Fibroblast of peridontal ligament (primary cell): ENCODE results near the gene TNFRSF13B.
"Not testable (repeated sequence)": the region's sequence is repeated elsewhere in the genome, so short reads cannot be mapped to it uniquely, and the experiment has no call there.

Experiments used
- DNase-seq: peaks from one replicate; pipeline ENCODE4 v3.0.0-alpha.2; 2010; ENCODE audit errors: extremely low read depth

The TNFRSF13B gene

DNA sequence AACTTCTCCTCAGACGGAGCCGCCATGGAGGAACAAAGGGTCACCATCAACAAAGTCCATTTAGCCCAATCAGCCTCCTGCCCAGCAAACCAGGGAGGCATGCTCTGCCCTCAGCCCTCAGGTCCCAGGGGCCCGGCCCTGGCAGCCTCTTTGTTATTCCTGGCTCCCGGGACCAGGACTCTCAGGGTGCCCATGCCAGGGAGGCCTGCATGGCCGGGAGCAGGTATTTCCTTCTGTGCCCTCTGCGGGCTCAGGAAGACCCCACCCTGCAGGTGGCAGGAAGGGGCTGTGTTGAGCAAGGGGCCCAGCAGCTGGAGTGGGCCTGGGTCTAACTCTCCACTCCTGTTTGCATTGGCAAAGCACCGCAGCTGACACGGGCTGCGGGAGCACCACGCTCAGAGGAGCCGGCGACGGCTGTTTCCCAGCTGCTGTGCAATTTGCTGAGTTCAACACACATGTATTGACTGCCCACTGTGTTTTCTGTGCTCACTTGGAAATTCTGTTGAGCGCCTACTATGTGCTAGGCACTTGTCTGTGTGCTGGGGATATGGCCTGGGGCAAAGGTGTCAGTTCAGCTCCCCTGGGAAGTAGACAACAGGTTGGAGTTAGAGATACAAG lies 33.2 kb upstream of the TNFRSF13B start:
- not testable (repeated sequence) for DNase-seq

DNA sequence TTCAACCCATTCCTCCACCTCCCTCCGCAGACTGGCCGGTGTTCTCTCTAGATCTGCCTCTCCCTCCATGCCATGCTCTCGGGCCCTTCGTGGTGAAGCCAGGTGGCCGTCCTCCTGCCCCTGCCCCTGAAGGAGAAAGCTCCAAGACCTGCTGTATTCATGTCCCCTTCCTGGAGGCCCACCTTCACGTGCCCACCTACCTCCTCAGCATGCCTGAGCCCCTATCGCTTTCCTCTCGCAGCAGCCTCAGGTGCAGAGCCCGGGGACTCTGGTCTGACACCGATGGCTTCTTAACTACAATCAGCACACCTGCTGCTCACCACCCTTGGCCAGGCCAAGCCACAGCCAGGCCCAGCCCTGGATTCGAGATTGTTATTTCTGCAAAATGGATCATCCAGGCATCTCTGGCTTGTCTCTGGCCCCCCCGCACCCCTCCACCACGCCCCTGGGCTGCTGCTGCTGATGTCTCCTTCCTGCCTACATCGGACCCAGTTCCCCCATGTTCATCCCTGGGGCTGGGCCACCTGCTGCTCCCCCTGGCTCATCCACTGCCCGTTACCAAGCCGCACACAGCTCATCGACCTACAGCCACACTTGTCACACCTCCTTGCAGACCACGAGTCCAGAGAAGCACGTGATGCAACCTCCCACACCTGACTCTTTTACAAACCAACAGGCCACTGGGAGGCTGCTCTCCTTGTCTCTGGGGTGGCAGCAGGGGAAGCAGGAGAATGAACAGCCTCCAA lies 32.5 kb upstream of the TNFRSF13B start:
- DNase-seq: no peak

DNA sequence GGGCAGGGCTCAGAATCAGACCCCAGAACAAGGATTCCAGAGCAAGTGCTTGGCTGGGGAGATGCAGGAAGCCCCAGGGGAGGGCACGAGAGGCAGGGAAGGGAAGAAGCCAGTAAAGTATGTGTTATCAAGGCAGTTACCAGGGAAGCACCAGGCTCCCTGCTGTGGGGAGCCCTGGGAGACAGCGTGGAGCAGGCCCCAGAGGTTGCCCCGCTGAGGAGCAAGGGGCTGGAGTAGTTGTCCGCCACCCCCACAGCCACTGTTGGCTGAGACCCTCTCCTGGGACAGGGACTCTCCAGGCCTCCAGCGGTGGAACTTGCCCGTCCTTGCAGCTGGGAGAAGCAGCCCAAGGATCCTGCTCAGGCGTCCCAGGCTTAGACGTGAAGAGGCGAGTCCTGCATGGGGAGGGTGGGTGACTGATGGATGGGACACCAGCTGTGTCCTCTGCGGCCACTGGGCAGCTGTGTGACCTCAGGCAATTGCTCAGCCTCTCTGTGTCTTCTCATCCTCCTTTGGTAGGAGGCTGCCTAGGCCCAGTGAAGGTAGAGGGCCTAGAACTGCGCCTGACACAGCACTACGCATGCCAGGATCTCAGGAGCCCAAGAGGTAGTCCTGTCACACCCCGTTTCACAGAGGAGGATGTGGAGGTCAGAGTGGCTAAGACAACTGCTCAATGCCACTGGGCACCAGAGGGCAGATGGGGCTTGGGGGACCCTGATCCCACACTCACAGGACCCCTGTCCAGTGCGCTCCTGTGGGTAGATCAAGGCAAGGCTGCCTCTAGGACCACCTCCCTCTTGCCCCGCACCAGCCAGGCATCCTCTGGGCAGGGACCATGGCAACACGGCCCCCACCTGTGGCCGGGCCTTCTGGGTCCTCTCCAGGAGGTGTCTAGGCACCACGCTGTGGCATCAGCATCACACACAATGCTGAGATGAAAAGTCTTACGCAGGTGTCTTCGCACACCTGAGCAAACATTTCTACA lies 31.1 kb upstream of the TNFRSF13B start:
- not testable (repeated sequence) for DNase-seq

DNA sequence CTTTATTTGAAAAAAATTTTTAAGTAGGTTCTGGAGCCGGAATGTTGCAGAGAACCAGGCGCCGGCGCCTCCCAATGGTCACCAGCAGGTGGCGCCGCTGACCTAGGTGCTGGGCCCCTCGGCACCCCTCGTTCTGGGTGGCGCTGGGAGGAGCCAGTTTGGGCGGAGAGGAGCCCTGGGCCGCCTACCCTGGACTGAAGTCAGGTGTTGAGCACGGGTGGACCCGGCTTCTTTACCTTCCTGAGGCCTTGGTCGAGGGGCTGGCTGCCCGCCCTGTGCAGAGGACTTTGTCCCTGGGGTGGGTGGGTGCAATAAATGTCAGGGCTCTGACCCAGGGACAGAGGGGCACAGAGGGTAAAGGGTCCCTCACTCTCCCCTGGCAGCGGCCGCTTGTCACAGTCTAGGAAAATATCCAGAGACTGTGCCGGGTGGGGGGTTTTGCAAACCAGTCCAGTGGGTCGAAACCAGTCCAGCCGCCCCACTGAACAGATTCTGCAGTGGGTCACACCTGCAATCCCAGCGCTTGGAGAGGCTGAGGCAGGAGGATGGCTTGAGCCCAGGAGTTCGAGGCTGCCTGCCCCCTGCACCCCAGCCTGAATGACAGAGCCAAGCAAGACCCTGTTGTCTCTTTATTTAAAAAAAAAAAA lies 30.1 kb upstream of the TNFRSF13B start:
- peak; percentile 55 for DNase-seq

DNA sequence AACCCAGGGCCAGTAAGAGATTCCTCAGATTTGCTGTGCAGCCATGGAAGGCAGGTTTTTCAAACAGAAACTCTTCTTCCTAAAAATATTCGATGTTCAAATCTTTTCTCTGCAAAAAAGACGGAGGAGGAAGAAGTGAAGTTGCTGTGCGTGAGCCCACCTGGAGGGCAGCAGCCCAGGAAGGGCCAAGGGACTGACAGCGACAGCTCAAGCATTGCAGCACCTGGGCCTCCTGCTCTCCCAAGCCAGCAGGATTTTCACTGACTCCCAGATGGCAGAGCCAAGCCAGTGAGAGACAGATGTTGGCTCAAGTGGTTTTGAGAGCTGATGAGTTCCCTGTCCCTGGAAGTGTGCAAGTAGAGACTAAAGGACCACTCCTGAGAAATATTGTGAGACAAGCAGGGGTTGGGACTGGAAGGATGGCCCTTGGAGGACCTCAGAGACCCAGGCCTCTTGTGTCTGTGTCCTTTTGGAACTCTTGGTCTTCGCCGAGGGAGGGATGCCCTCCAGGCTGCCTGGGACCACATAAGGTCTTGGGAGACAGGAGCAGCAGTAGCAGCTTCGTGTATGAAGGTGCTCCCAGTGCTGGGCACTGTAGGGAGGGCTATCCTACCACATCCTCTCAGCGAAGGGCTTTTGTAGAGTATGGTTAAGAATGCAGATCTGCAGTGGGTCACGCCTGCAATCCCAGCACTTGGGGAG lies 29.3 kb upstream of the TNFRSF13B start:
- no peak for DNase-seq

DNA sequence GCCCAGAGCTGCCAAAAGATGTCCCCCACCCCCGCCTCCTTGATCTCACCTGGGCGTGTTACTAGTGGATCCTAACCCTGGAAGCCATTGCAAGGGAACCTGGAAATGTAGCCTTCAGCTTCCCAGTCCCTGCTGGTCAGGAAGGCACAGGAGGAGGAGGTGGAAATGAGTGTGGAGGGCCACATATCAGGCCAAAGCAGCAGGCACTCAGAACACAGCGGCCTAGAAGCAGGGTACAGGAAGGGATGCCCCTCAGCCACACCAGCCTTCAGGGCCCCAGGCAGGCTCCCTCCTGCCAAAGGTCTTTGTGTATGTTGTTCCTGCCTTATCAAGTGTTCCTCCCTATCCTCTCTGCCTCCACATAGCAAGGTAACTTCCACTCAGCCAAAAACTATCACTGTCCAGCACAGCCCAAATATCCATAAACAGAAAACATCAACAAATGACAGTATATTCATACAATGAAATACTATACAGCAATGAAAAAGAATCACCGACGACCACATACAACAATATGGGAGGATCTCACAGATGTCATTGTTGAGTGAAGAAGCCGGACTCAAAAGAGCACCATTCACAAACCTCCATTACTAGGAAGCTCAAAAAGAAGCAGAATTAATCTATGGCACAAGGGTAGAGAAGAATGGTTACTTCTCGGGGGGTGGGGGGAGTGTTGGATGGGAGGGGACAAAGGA lies 28.2 kb upstream of the TNFRSF13B start:
- DNase-seq: no peak

DNA sequence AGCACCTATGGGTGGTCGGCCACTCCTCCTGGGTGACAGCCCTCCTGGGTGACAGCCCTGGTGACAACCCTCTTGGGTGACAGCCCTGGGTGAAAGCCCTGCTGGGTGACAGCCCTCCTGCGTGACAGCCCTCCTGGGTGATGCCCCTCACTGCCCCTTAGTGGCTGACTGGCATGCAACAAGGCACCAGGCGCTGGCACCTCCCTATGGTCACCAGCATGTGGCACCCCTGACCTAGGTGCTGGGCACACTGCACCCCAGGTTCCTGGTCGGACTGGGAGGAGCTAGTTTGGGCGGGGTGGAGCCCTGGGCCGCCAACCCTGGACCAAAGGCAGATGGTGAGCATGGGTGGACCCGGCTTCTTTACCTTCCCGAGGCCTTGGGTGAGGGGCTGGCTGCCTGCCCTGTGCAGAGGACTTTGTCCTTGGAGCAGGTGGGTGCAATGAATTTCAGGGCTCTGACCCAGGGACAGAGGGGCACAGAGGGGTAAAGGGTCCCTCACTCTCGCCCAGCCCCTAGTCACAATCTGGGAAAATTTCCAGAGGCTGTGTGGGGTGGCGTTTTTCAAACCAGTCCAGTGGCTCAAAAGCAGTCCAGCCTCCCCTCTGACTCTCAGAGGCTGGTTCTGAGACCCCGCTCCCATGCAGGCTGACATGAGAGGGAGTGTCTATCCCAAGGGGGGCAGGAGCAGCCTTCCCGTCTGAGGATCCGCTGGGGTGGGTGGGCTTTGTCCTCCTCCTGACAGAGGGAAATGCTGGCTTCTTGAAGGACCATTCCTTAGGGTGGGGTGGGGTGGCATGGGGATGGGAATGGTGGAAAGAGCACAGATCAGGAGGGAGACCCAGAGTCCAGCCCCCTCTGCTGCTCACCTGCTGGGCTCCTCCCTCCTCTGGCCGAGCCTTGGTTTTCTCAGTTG lies 25.9 kb upstream of the TNFRSF13B start:
- DNase-seq: no peak

DNA sequence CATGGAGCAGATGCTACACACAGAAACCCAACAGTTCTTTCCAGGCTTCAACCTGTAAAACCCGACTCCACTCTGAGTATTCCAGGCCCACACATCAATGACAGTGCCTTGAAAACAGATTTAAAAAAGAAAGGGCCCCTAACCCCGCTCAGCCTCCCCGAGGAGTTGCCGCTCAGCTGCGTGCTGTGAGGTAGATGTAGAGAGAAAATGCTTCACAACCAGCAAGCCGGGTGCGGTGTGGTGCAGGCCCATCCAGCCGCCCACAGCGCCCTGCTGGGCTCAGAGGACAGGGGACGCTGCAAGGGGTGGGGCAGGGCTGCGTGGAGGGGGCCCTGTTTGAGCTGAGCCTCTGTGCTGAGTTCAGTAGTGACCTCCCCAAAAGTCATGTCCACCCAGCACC lies 24.8 kb upstream of the TNFRSF13B start:
- DNase-seq: not testable (repeated sequence)

DNA sequence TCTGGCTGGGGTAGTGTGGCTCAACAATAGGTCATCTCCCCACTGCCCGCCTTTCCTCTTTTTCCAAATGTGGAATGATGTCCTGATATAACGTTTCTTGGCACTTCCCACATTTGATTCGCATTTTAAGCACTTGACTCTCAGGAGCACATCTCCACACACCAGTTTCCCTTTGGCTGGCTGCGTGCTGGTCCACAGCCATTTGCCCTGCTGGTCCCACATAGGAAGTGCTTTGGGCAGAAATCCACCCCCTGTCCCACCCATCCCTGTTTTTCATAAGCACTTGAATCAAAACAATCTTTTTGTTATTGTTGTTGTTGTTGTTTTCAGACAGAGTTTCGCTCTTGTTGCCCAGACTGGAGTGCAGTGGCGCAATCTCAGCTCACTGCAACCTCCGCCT lies 24.0 kb upstream of the TNFRSF13B start:
- no peak for DNase-seq

DNA sequence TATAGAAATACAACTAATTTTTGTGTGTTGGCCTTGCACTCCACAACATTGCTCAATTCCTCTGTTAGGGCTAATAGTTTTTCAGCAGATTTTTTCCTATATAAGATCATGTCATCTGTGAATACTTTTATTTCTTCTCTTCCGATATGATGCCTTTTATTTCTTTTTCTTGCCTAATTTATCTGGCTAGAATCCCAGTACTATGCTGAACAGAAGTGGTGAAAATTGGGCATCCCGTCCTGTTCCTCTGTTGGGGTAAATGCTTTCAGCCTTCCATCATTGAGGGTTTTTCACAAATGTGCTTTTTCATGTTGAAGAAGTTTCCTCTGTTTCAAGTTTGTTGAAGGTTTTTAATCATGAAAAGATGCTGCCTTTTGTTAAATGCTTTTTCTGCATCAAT lies 22.7 kb upstream of the TNFRSF13B start:
- peak; percentile 31 for DNase-seq

DNA sequence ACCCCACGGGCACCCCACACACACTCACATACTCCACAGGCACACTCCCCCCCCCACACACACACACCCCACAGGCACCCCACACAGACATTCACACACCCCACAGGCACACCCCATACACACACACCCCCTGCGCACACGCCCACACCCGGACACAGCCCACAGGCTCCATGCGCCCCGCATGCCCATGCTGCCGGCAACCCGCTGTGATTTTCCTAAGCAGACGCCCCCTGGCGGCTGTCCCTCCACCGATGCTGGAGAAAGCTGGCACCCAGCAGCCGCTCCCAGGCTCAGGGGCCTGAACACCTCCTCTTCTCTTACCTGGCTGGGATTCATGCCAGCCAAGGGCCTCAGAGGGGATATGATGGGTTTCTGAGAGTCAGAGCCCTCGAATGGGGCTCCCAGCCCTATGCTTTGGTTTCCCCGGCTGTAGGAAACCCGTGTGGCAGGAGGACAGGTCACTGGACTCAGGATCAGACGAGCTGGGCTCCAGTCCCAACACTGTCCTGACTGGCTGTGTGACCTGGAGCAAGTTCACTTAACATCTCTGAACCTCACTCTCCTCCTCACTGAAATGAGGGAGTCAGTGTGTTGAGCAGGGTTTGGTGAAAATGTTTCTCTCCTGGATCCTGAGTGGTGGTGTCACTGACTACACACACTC lies 19.6 kb upstream of the TNFRSF13B start:
- peak; percentile 60 for DNase-seq

DNA sequence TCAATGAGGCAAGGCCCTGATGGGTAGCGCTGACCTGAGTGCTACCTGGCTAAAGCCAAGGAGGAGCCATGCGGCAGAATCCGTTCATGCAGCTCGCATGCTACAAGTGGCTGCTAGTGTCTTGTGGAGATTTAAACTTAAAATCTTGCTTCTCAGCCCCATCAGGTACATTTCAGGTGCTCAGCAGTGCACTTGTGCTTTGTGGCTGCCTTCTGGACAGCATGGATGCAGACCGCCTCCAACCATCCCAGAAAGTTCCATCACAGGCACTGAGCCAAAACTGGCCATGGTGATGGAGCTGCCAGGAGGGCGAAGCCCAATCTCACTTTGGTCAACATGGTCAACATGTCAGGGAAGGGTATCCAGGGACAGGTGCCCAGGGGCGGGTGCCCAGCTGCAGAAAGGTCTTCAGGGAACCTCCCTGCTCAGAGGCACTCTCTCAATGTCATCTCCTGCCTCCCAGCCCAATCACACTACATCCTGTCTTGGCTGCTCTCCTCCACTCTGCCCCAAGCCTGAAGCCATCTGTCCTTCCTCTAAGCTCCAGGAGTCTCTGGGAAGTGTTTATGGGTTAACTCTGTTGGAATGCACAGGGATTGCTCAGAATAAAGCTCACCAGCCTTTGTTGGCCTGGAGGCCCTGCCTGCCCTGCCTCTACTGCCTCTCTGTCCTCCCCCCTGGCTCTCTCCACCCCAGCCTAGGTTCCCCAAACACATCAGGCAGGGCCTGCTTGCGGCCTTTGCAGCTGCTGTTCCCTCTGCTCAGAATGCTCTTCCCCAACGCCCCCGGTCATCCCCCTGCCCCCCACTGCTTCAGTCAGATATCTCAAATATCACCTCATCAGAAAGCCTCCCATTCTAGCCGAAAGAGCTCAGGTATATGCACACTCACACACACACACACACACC lies 18.3 kb upstream of the TNFRSF13B start:
- peak; percentile 34 for DNase-seq

DNA sequence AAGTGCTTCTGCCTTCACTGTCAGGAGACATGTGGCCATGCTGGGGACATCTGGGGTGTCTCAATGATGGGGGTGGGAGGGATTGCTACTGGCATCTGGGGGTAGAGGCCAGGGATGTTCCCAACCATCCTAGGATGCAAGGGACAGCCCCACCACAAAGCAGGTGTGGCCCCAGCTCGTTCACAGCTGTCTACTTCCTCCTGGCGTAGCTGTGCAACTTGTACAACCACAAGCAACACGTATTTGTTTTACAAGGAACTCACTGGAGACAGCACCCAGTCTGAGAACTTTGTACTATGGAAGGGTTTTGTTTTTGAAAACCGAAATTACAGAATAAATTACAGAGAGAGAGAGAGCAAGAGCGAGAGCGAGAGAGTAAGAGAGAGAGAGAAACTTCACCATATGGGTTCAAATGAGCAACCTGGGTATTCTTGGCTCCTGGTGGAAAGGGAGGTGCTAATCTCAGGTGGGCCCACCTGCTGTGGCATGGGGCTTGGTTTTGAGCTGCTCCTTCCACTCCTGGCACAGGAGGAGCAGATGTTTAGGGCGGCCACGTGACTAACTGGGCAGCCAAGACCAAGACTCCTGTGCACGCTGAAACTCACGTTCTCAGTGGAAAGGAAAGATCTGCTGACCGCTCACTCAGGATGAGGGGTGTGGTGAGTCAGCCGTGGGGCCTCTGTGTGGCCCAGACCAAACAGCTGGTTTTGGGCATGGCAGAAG lies 17.5 kb upstream of the TNFRSF13B start:
- DNase-seq: no peak

DNA sequence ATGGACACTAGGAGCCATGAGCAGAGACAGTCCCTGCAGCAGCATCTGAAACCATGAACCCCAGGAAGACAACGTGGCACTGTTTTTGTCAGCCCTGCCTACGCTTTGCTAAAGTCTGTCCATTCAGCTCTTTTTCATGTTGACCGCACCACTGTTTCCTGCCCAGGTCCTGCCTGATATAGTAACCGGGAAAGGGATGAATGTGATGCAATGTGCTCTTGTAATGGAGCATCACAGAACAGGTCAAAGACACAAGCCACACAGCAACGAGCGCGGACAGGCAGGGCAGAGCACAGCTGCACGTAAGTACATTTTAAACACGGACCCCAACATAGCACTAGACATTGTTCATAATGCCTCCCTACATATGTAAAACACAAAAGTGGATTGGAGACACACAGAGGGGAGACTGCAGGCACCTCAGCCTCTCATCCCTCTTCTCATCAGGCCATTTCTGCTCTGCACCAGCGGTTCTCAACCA lies 16.9 kb upstream of the TNFRSF13B start:
- DNase-seq: no peak

DNA sequence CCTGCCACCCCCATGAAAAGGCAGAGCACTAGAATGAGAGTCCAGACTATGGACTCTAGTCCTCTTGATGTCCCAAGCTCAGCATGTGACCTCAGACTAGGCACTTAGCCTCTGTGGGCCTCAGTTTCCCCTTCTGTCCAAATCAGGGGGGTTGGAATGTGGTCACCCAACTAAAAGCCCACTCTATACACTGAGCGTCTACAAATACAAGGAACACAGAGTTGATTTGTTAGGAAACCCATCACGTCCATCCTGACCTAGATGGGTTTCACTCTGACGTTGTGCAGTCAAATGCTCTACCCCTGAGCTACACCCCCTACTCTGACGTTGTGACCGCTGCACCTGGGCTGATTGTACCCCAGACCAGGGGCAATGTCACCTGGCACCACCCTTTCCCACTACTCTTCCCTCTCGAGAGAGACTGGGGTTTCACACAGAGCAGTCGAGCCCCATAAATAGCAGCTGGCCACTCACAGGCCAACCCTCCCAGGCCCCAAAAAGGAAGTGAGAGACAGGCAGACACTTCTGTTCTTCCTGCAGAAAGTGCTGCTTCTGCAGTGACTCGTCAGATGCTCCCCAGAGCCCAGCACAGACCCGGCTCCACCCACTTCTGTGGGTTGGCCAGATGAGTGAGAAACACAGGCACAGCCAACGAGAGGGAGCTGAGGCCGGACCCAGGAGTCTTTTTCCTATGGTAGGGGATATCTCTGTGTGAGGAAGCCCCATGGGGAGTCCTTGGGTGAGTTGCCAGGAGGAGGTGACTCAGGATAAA lies 16.1 kb upstream of the TNFRSF13B start:
- DNase-seq: peak; percentile 56
